ENCODE measurements around the gene CRYBG2.
"Not testable (repeated sequence)": the region's sequence is repeated elsewhere in the genome, so short reads cannot be mapped to it uniquely, and the experiment has no call there.

The CRYBG2 gene

GRCh38 chr1:26335774-26336476 is 18.0 kb downstream of the CRYBG2 start:
- peaks cover 7% of the 10 kb centered on the region; the same call in 1 of the 2 replicates for H3K4me1 ChIP-seq (ENCODE audit: low read length)
- peak overlapping the region; percentile 97 for H2AFZ ChIP-seq (ENCODE audit: low read length)
- H3K9ac ChIP-seq (ENCODE audit: low read length): peak overlapping the region; percentile 13; the same call in 1 of the 2 replicates
- H3K27ac ChIP-seq (ENCODE audit: low read length): no peak overlapping the region
- H3K27me3 ChIP-seq (replicated peaks; ENCODE audit: insufficient read depth, low read length): peaks cover 16% of the 10 kb centered on the region; the same call in 1 of the 2 replicates
- no peaks in the 10 kb centered on the region for H3K79me2 ChIP-seq (ENCODE audit: low read length)
- no peaks in the 10 kb centered on the region for H3K9me3 ChIP-seq (replicated peaks; ENCODE audit: insufficient read depth, low read length)
- no peak for TF ChIP-seq EZH2phosphoT487 (IDR thresholded peaks at IDR 0.05; ENCODE audit: low read length)
- TF ChIP-seq CTCF (IDR thresholded peaks at IDR 0.05; ENCODE audit: low read length): no peak
- no peak for TF ChIP-seq EZH2 (optimal IDR thresholded peaks at IDR 0.05; ENCODE audit: low read depth, low read length)
- DNase-seq: no peak
- peak overlapping the region; percentile 83 for H3K4me2 ChIP-seq (ENCODE audit: low read depth, low read length)
- peak overlapping the region; percentile 62 for H3K4me3 ChIP-seq (ENCODE audit: low read length)
- no peaks in the 10 kb centered on the region for H3K9me2 ChIP-seq (replicated peaks; ENCODE audit: insufficient read depth, low read length)
- no peaks in the 10 kb centered on the region for H4K20me1 ChIP-seq (ENCODE audit: insufficient read depth, low read length)
- H3K36me3 ChIP-seq (replicated peaks; ENCODE audit: insufficient read depth, low read length): no peaks in the 10 kb centered on the region
- H3F3A ChIP-seq (ENCODE audit: insufficient read depth, low read length): no peaks in the 10 kb centered on the region

- H4K20me1 ChIP-seq (ENCODE audit: insufficient read depth, low read length); H3F3A ChIP-seq (ENCODE audit: insufficient read depth, low read length); H3K27ac ChIP-seq (ENCODE audit: low read length); H3K36me3 ChIP-seq (replicated peaks; ENCODE audit: insufficient read depth, low read length); H3K4me3 ChIP-seq (ENCODE audit: low read length); H3K9ac ChIP-seq (ENCODE audit: low read length); DNase-seq; H2AFZ ChIP-seq (ENCODE audit: low read length); H3K4me1 ChIP-seq (ENCODE audit: low read length); H3K9me2 ChIP-seq (replicated peaks; ENCODE audit: insufficient read depth, low read length); H3K4me2 ChIP-seq (ENCODE audit: low read depth, low read length); H3K9me3 ChIP-seq (replicated peaks; ENCODE audit: insufficient read depth, low read length); H3K27me3 ChIP-seq (replicated peaks; ENCODE audit: insufficient read depth, low read length); H3K79me2 ChIP-seq (ENCODE audit: low read length): not testable (repeated sequence)
Measured at GRCh38 chr1:26333312-26333711, 20.6 kb downstream of the CRYBG2 start.

- Histone ChIP-seq H3K4me3 (ENCODE audit: low read length) (no peak overlapping the region), H3K4me1 (ENCODE audit: low read length) (no peaks in the 10 kb centered on the region), H3K9me2 (replicated peaks; ENCODE audit: insufficient read depth, low read length) (no peaks in the 10 kb centered on the region), H3K4me2 (ENCODE audit: low read depth, low read length) (no peak overlapping the region), H3K79me2 (ENCODE audit: low read length) (no peaks in the 10 kb centered on the region), H3K27ac (ENCODE audit: low read length) (no peak overlapping the region), H3F3A (ENCODE audit: insufficient read depth, low read length) (no peaks in the 10 kb centered on the region), H4K20me1 (ENCODE audit: insufficient read depth, low read length) (no peaks in the 10 kb centered on the region), H3K9me3 (replicated peaks; ENCODE audit: insufficient read depth, low read length) (no peaks in the 10 kb centered on the region), H3K27me3 (replicated peaks; ENCODE audit: insufficient read depth, low read length) (no peaks in the 10 kb centered on the region), H3K36me3 (replicated peaks; ENCODE audit: insufficient read depth, low read length) (no peaks in the 10 kb centered on the region), H2AFZ (ENCODE audit: low read length) (no peak overlapping the region), H3K9ac (ENCODE audit: low read length) (no peak overlapping the region)
- DNase-seq: no peak
- no peak for TF ChIP-seq EZH2phosphoT487 (IDR thresholded peaks at IDR 0.05; ENCODE audit: low read length)
Measured at GRCh38 chr1:26330276-26330675, 23.7 kb downstream of the CRYBG2 start.

- not testable (repeated sequence) for H3K27ac ChIP-seq (ENCODE audit: low read length); DNase-seq; H3K4me3 ChIP-seq (ENCODE audit: low read length); H4K20me1 ChIP-seq (ENCODE audit: insufficient read depth, low read length); H3K27me3 ChIP-seq (replicated peaks; ENCODE audit: insufficient read depth, low read length); H3K9me2 ChIP-seq (replicated peaks; ENCODE audit: insufficient read depth, low read length); H3K9ac ChIP-seq (ENCODE audit: low read length); H3K4me1 ChIP-seq (ENCODE audit: low read length); H3K79me2 ChIP-seq (ENCODE audit: low read length); H3K36me3 ChIP-seq (replicated peaks; ENCODE audit: insufficient read depth, low read length); H3K4me2 ChIP-seq (ENCODE audit: low read depth, low read length); H2AFZ ChIP-seq (ENCODE audit: low read length); H3K9me3 ChIP-seq (replicated peaks; ENCODE audit: insufficient read depth, low read length); H3F3A ChIP-seq (ENCODE audit: insufficient read depth, low read length)
Measured at GRCh38 chr1:26329380-26329779, 24.6 kb downstream of the CRYBG2 start.

- no peak for DNase-seq
- Histone ChIP-seq H3K36me3 (replicated peaks; ENCODE audit: insufficient read depth, low read length) (no peaks in the 10 kb centered on the region), H2AFZ (ENCODE audit: low read length) (no peak overlapping the region), H3K27me3 (replicated peaks; ENCODE audit: insufficient read depth, low read length) (no peaks in the 10 kb centered on the region), H3K4me1 (ENCODE audit: low read length) (no peaks in the 10 kb centered on the region), H3K9me3 (replicated peaks; ENCODE audit: insufficient read depth, low read length) (no peaks in the 10 kb centered on the region), H3K79me2 (ENCODE audit: low read length) (no peaks in the 10 kb centered on the region), H3K27ac (ENCODE audit: low read length) (no peak overlapping the region), H3K9ac (ENCODE audit: low read length) (no peak overlapping the region), H4K20me1 (ENCODE audit: insufficient read depth, low read length) (no peaks in the 10 kb centered on the region), H3K4me2 (ENCODE audit: low read depth, low read length) (no peak overlapping the region), H3K4me3 (ENCODE audit: low read length) (no peak overlapping the region), H3K9me2 (replicated peaks; ENCODE audit: insufficient read depth, low read length) (no peaks in the 10 kb centered on the region), H3F3A (ENCODE audit: insufficient read depth, low read length) (no peaks in the 10 kb centered on the region)
- TF ChIP-seq EZH2 (optimal IDR thresholded peaks at IDR 0.05; ENCODE audit: low read depth, low read length): no peak
- TF ChIP-seq CTCF (IDR thresholded peaks at IDR 0.05; ENCODE audit: low read length): no peak
- TF ChIP-seq EZH2phosphoT487 (IDR thresholded peaks at IDR 0.05; ENCODE audit: low read length): no peak
Measured at GRCh38 chr1:26328597-26328996, 25.3 kb downstream of the CRYBG2 start.
